Lung (tissue), 12 donors: ENCODE measurements around the gene KMT5C. TPM values are rescaled to one million over a fixed set of nuclear protein-coding genes. Genes with fewer than 3 reads are reported as not detected.

Source experiments
- ATAC-seq: fragments of 200-7000 bp; cut with Tn5 transposase; one replicate; pipeline ENCODE4 v1.9.1; 2020; ENCODE audit warnings: moderate number of reproducible peaks; ENCODE audit not compliant: insufficient read depth, low FRiP score
- DNase-seq, 3 donors: peaks; one replicate each; pipeline ENCODE4 v3.0.0-alpha.2; 2013 to 2017
- H3K27ac ChIP-seq, 2 donors: one replicate each; pipeline ENCODE4 v1.5.1; 2013; ENCODE audit warnings: mild to moderate bottlenecking in 2 of 2, moderate library complexity in 2 of 2, control low read depth in 1 of 2, inconsistent platforms in 1 of 2, low read depth in 1 of 2, low read length in 1 of 2
- H3K27me3 ChIP-seq, 3 donors: one replicate each; pipeline ENCODE4 v1.5.1; 2013; ENCODE audit warnings: low read length in 2 of 3; ENCODE audit not compliant: control insufficient read depth in 3 of 3, insufficient read depth in 3 of 3
- H3K36me3 ChIP-seq, 4 donors: one replicate each; pipeline ENCODE4 v1.5.1; 2013; ENCODE audit warnings: low read length in 4 of 4, mild to moderate bottlenecking in 1 of 4, moderate library complexity in 1 of 4; ENCODE audit not compliant: control insufficient read depth in 4 of 4, insufficient read depth in 4 of 4
- H3K4me1 ChIP-seq, 5 donors: one replicate each; pipeline ENCODE4 v1.5.1; 2013; ENCODE audit warnings: low read length in 5 of 5, mild to moderate bottlenecking in 2 of 5, moderate library complexity in 1 of 5; ENCODE audit not compliant: control insufficient read depth in 5 of 5, insufficient read depth in 5 of 5
- H3K4me3 ChIP-seq: one replicate; pipeline ENCODE4 v1.5.1; 2013; ENCODE audit warnings: mild to moderate bottlenecking, control low read depth, moderate library complexity
- H3K9ac ChIP-seq, 2 donors: one replicate each; pipeline ENCODE4 v1.5.1; 2013; ENCODE audit warnings: low read length in 2 of 2, control low read depth in 1 of 2; ENCODE audit not compliant: insufficient read depth in 1 of 2
- H3K9me3 ChIP-seq, 4 donors: one replicate each; pipeline ENCODE4 v1.5.1; 2013; ENCODE audit warnings: low read length in 3 of 4, mild to moderate bottlenecking in 1 of 4, moderate library complexity in 1 of 4; ENCODE audit not compliant: control insufficient read depth in 4 of 4, insufficient read depth in 3 of 4
- WGBS, 2 donors: extraction: QIAGEN DNeasy Blood & Tissue Kit; methylation state at CpG; one replicate each; pipeline ENCODE4 v1.1.7; 2013; 5-methylcytosine and 5-hydroxymethylcytosine counted together
- polyA plus RNA-seq, 2 donors: library from polyadenylated mRNA; stranded (reverse); fragments of 200-250 nt; gene quantifications; one replicate each; pipeline ENCODE4 v1.2.1, GENCODE V29; 2013
- total RNA-seq, 2 donors: library from RNA; depleted of rRNA in 1 of 2; stranded (reverse); fragments of >200 nt in 1 of 2; gene quantifications; one replicate each; pipeline ENCODE4 v1.2.1, GENCODE V29; 2014 to 2021
- TF ChIP-seq, protein P1 (sequence below): IDR thresholded peaks from 2 replicates; pipeline ENCODE4 v1.5.1; 2012; ENCODE audit warnings: mild to moderate bottlenecking; ENCODE audit errors: control extremely low read depth, extremely low read depth
- donor health status: control.
- donor health status: control.
- donor health status: Bipolar disorder and iron deficiency.
- donor health status: healthy.
- donor health status: DM: yes; HTN: yes; CAD: no.

KMT5C gene
- total and polyA plus RNA-seq, 4 donors = 6.7 to 16.5 (median 12.5) TPM

DNA sequence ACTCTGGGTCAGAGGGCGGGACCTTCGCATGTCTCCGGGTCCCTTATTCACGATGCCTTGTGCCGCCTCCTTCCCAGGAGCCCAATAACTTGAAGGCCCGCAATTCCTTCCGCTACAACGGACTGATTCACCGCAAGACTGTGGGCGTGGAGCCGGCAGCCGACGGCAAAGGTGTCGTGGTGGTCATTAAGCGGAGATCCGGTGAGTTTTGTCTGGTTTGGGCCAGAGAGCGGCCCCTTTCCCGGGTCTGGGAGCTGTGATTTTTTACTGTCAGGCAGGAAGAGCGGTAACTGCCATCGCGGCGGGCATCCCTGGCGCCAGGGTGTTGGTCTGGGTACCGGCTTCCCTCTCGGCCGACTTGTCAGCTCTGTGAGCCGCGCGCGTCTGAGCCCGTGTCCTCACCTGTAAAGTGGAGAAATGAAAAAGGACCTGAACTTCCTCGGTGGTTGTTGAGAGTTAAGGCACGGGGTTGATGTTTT lies 46.9 kb downstream of the KMT5C start:
- peak overlapping the region; percentile 97 for H3K4me3 ChIP-seq
- H3K9ac ChIP-seq = peak overlapping the region; percentile 69 to 76
- H3K27me3 ChIP-seq = peaks cover 0 to 2% (median 0%) of the 10 kb centered on the region in 3 donors
- H3K4me1 ChIP-seq = peaks cover 7 to 41% (median 22%) of the 10 kb centered on the region in 5 donors
- TF ChIP-seq, protein P1, sequence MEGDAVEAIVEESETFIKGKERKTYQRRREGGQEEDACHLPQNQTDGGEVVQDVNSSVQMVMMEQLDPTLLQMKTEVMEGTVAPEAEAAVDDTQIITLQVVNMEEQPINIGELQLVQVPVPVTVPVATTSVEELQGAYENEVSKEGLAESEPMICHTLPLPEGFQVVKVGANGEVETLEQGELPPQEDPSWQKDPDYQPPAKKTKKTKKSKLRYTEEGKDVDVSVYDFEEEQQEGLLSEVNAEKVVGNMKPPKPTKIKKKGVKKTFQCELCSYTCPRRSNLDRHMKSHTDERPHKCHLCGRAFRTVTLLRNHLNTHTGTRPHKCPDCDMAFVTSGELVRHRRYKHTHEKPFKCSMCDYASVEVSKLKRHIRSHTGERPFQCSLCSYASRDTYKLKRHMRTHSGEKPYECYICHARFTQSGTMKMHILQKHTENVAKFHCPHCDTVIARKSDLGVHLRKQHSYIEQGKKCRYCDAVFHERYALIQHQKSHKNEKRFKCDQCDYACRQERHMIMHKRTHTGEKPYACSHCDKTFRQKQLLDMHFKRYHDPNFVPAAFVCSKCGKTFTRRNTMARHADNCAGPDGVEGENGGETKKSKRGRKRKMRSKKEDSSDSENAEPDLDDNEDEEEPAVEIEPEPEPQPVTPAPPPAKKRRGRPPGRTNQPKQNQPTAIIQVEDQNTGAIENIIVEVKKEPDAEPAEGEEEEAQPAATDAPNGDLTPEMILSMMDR = no peak
- peaks cover 3 to 41% (median 21%) of the 10 kb centered on the region in 4 donors for H3K36me3 ChIP-seq
- peak overlapping the region; percentile 93 for H3K27ac ChIP-seq
- no peak for DNase-seq
- peaks cover 0 to 2% (median 0%) of the 10 kb centered on the region in 4 donors for H3K9me3 ChIP-seq
- WGBS, 2 donors = 2 to 3% methylated on average over 33 of the region's 33 CpGs
- no peak for ATAC-seq

DNA sequence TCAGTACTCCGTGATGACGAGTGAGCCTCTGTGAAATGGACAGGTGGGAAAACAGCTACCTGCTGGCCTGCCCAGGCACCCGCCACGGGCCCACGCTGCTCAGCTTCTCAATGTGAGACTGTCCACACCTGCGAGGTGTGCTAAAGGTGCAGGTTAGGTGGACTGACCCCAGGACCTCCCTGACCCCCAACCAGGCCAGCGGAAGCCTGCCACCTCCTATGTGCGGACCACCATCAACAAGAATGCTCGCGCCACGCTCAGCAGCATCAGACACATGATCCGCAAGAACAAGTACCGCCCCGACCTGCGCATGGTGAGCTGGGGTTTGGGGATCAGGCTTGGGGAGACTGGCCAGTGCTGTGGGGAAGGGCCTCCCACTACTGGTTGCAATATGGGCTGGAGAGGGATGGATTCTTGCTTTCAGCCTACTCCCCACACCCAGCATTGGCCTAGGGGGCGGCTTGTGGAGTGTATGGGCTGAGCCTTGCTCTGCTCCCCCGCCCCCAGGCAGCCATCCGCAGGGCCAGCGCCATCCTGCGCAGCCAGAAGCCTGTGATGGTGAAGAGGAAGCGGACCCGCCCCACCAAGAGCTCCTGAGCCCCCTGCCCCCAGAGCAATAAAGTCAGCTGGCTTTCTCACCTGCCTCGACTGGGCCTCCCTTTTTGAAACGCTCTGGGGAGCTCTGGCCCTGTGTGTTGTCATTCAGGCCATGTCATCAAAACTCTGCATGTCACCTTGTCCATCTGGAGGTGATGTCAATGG lies 48.2 kb downstream of the KMT5C start:
- no peak overlapping the region for H3K9ac ChIP-seq

DNA sequence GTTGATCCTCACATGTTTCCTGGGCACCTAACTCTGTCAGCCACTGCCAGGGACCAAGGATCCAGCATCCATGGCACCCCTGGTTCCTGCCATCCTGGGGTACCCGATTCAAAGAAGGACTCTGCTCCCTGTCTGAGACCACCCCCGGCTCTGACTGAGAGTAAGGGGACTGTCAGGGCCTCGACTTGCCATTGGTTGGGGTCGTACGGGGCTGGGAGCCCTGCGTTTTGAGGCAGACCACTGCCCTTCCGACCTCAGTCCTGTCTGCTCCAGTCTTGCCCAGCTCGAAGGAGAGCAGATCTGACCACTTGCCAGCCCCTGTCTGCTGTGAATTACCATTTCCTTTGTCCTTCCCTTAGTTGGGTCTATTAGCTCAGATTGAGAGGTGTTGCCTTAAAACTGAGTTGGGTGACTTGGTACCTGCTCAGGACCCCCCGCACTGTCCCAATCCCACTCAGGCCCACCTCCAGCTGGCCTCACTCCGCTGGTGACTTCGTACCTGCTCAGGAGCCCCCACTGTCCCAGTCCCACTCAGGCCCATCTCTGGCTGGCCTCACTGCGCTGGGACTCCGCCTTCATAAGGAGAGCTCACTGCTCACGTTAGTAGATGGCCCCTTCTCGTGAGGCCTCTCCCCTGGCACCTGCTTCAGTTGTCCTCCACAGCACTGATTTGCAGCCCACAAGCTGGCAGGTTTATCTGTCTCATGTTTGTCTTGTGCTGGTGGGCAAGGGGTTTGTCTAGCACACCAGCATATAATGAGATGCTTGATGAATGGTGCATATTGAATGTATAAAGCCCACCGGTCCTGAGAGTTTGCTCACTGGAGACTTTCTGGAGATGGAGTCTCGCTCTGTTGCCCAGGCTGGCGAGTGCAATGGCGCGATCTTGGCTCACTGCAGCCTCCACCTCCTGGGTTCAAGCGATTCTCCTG lies 50.0 kb downstream of the KMT5C start:
- DNase-seq (no peak), ATAC-seq (no peak)
- WGBS, 2 donors = 85 to 88% methylated on average over 21 of the region's 21 CpGs
- no peaks in the 10 kb centered on the region for H3K27me3 ChIP-seq
- TF ChIP-seq, protein P1 = no peak
- H3K9me3 ChIP-seq = peaks cover 0 to 1% (median 0%) of the 10 kb centered on the region in 4 donors
- no peak overlapping the region for H3K9ac ChIP-seq
- H3K4me3 ChIP-seq = no peak overlapping the region
- H3K36me3 ChIP-seq = peaks cover 3 to 43% (median 22%) of the 10 kb centered on the region in 4 donors
- H3K27ac ChIP-seq = no peak overlapping the region
- H3K4me1 ChIP-seq = peaks cover 7 to 32% (median 18%) of the 10 kb centered on the region in 5 donors

More for the DNA sequence above, 48.2 kb downstream of the KMT5C start:
- Histone ChIP-seq H3K36me3 (peaks cover 3 to 43% (median 21%) of the 10 kb centered on the region in 4 donors), H3K4me3 (peak overlapping the region; percentile 10), H3K27ac (no peak overlapping the region), H3K4me1 (peaks cover 7 to 41% (median 22%) of the 10 kb centered on the region in 5 donors), H3K27me3 (no peaks in the 10 kb centered on the region), H3K9me3 (peaks cover 0 to 1% (median 0%) of the 10 kb centered on the region in 4 donors)
- WGBS, 2 donors = 86 to 91% methylated on average over 24 of the region's 24 CpGs
- no peak for ATAC-seq
- TF ChIP-seq, protein P1 = no peak
- DNase-seq = no peak
